ENCODE data around the gene CLEC16A.

The CLEC16A gene

GRCh38 chr16:11183951-11184350 is 239.6 kb downstream of the CLEC16A start:
- no peak for DNase-seq

- no peak for DNase-seq
Observed at GRCh38 chr16:11187522-11188023, 243.2 kb downstream of the CLEC16A start.

GRCh38 chr16:11188801-11189740 is 244.7 kb downstream of the CLEC16A start:
- no peak for DNase-seq

GRCh38 chr16:11190588-11191560 is 246.5 kb downstream of the CLEC16A start:
- no peak for DNase-seq

GRCh38 chr16:11191665-11192064 is 247.3 kb downstream of the CLEC16A start:
- no peak for DNase-seq

GRCh38 chr16:11193494-11193893 is 249.1 kb downstream of the CLEC16A start:
- no peak for DNase-seq

GRCh38 chr16:11194913-11195312 is 250.5 kb downstream of the CLEC16A start:
- no peak for DNase-seq

GRCh38 chr16:11196286-11196828 is 252.0 kb downstream of the CLEC16A start:
- DNase-seq, result no peak

GRCh38 chr16:11198375-11198774 is 254.0 kb downstream of the CLEC16A start:
- DNase-seq, result no peak

GRCh38 chr16:11198828-11199227 is 254.5 kb downstream of the CLEC16A start:
- peak in 1 of 2 experiments; percentile 48 for DNase-seq

GRCh38 chr16:11200592-11200991 is 256.2 kb downstream of the CLEC16A start:
- no peak for DNase-seq

GRCh38 chr16:11201498-11202259 is 257.3 kb downstream of the CLEC16A start:
- no peak for DNase-seq

GRCh38 chr16:11202260-11203091 is 258.1 kb downstream of the CLEC16A start:
- peak in 1 of 2 experiments; percentile 16 for DNase-seq

GRCh38 chr16:11203111-11203623 is 258.8 kb downstream of the CLEC16A start:
- DNase-seq, result no peak

GRCh38 chr16:11204513-11205047 is 260.2 kb downstream of the CLEC16A start:
- DNase-seq, result no peak

GRCh38 chr16:11205065-11205699 is 260.8 kb downstream of the CLEC16A start:
- DNase-seq, result no peak

- DNase-seq, result peak; percentile 15 to 49
Observed at GRCh38 chr16:11205754-11206581, 261.6 kb downstream of the CLEC16A start.

GRCh38 chr16:11207646-11208045 is 263.3 kb downstream of the CLEC16A start:
- DNase-seq, result no peak

Data from NCI-H526 (cell line).